ENCODE results near the gene SRRM3.
"Not testable (repeated sequence)": the region's sequence is repeated elsewhere in the genome, so short reads cannot be mapped to it uniquely, and the experiment has no call there.

The SRRM3 gene

GRCh38 chr7:76302347-76303201 lies 100.9 kb downstream of the SRRM3 start, which contains the start of gene HSPB1:
Gene HSPB1, plus strand, starts transcription at chr7:76302673. Its CDS starts 40 bp downstream, at chr7:76302713.
- Histone ChIP-seq H3K27ac (peak within 1 kb of the TSS; percentile 73), H3K4me2 (peak within 1 kb of the TSS; percentile 64), H2AFZ (ENCODE audit: low read depth) (peak within 1 kb of the TSS; percentile 61)

GRCh38 chr7:76303202-76304147 lies 101.8 kb downstream of the SRRM3 start:
- H4K20me1 ChIP-seq (ENCODE audit: insufficient read depth) = no peaks in the 10 kb centered on the region
- no peaks in the 10 kb centered on the region; the same call in 1 of the 2 replicates for H3K36me3 ChIP-seq (ENCODE audit: insufficient read depth)
- H3K4me1 ChIP-seq (ENCODE audit: low read depth, poor library complexity, severe bottlenecking) = peaks cover 56% of the 10 kb centered on the region
- no peak overlapping the region for H3K4me3 ChIP-seq (IDR thresholded peaks at IDR 0.05; ENCODE audit: insufficient read depth, low read depth, low read length)
- TF ChIP-seq CTCF (conservative IDR thresholded peaks at IDR 0.05; ENCODE audit: low read depth, low read length) = no peak
- H3K79me2 ChIP-seq (ENCODE audit: insufficient read depth, low read depth) = peaks cover 20% of the 10 kb centered on the region
- H3K27ac ChIP-seq = peak overlapping the region; percentile 73
- H3K4me2 ChIP-seq = peak overlapping the region; percentile 64
- H2AFZ ChIP-seq (ENCODE audit: low read depth) = peak overlapping the region; percentile 61; the same call in 1 of the 2 replicates
- H3K9ac ChIP-seq = peak overlapping the region; percentile 76
- H3K27me3 ChIP-seq (ENCODE audit: insufficient read depth, low read depth) = no peaks in the 10 kb centered on the region

More at GRCh38 chr7:76302347-76303201, 100.9 kb downstream of the SRRM3 start, which contains the start of gene HSPB1:
- no peaks in the 10 kb centered on the region; the same call in 1 of the 2 replicates for H3K36me3 ChIP-seq (ENCODE audit: insufficient read depth)
- H4K20me1 ChIP-seq (ENCODE audit: insufficient read depth) = no peaks in the 10 kb centered on the region
- peaks cover 53% of the 10 kb centered on the region for H3K4me1 ChIP-seq (ENCODE audit: low read depth, poor library complexity, severe bottlenecking)
- no peak within 1 kb of the TSS for H3K4me3 ChIP-seq (IDR thresholded peaks at IDR 0.05; ENCODE audit: insufficient read depth, low read depth, low read length)
- no peak for TF ChIP-seq CTCF (conservative IDR thresholded peaks at IDR 0.05; ENCODE audit: low read depth, low read length)
- H3K79me2 ChIP-seq (ENCODE audit: insufficient read depth, low read depth) = peaks cover 20% of the 10 kb centered on the region
- H3K9ac ChIP-seq = peak within 1 kb of the TSS; percentile 76
- no peaks in the 10 kb centered on the region for H3K27me3 ChIP-seq (ENCODE audit: insufficient read depth, low read depth)

GRCh38 chr7:76304888-76305375 lies 103.2 kb downstream of the SRRM3 start:
- Histone ChIP-seq H3K27ac (peak overlapping the region; percentile 1; the same call in 1 of the 2 replicates), H3K27me3 (ENCODE audit: insufficient read depth, low read depth) (no peaks in the 10 kb centered on the region), H3K79me2 (ENCODE audit: insufficient read depth, low read depth) (peaks cover 20% of the 10 kb centered on the region), H3K9ac (no peak overlapping the region), H3K4me1 (ENCODE audit: low read depth, poor library complexity, severe bottlenecking) (peaks cover 56% of the 10 kb centered on the region), H2AFZ (ENCODE audit: low read depth) (no peak overlapping the region), H4K20me1 (ENCODE audit: insufficient read depth) (no peaks in the 10 kb centered on the region), H3K4me3 (IDR thresholded peaks at IDR 0.05; ENCODE audit: insufficient read depth, low read depth, low read length) (no peak overlapping the region), H3K4me2 (peak overlapping the region; percentile 64; the same call in 1 of the 2 replicates), H3K36me3 (ENCODE audit: insufficient read depth) (no peaks in the 10 kb centered on the region; the same call in 1 of the 2 replicates)
- TF ChIP-seq CTCF (conservative IDR thresholded peaks at IDR 0.05; ENCODE audit: low read depth, low read length) = no peak

- H3K27ac ChIP-seq; H3K79me2 ChIP-seq (ENCODE audit: insufficient read depth, low read depth); H3K4me3 ChIP-seq (IDR thresholded peaks at IDR 0.05; ENCODE audit: insufficient read depth, low read depth, low read length); H4K20me1 ChIP-seq (ENCODE audit: insufficient read depth); H3K4me2 ChIP-seq; H3K9ac ChIP-seq; H2AFZ ChIP-seq (ENCODE audit: low read depth); H3K27me3 ChIP-seq (ENCODE audit: insufficient read depth, low read depth); H3K36me3 ChIP-seq (ENCODE audit: insufficient read depth): not testable (repeated sequence)
- peaks cover 35% of the 10 kb centered on the region for H3K4me1 ChIP-seq (ENCODE audit: low read depth, poor library complexity, severe bottlenecking)
Observed at GRCh38 chr7:76308874-76309273, 107.2 kb downstream of the SRRM3 start.

GRCh38 chr7:76309341-76310101 lies 107.8 kb downstream of the SRRM3 start:
- not testable (repeated sequence) for H3K4me2 ChIP-seq; H3K36me3 ChIP-seq (ENCODE audit: insufficient read depth); H2AFZ ChIP-seq (ENCODE audit: low read depth); H4K20me1 ChIP-seq (ENCODE audit: insufficient read depth); H3K27ac ChIP-seq; H3K9ac ChIP-seq; H3K79me2 ChIP-seq (ENCODE audit: insufficient read depth, low read depth); H3K27me3 ChIP-seq (ENCODE audit: insufficient read depth, low read depth); H3K4me3 ChIP-seq (IDR thresholded peaks at IDR 0.05; ENCODE audit: insufficient read depth, low read depth, low read length)
- H3K4me1 ChIP-seq (ENCODE audit: low read depth, poor library complexity, severe bottlenecking) = peaks cover 32% of the 10 kb centered on the region
